ENCODE results near the gene PTGES3.

- TF ChIP-seq SUZ12 (IDR thresholded peaks at IDR 0.05; ENCODE audit: low read length) (no peak), CTCF (IDR thresholded peaks at IDR 0.05; ENCODE audit: control extremely low read depth in 1 of 3, insufficient read depth in 1 of 3, low read depth in 1 of 3, low read length in 3 of 3) (no peak), JUN (IDR thresholded peaks at IDR 0.05; ENCODE audit: low read depth, low read length) (no peak), POU5F1 (IDR thresholded peaks at IDR 0.05; ENCODE audit: low read depth, low read length) (no peak), EGR1 (IDR thresholded peaks at IDR 0.05; ENCODE audit: borderline replicate concordance, low read depth, low read length) (no peak), USF2 (IDR thresholded peaks at IDR 0.05; ENCODE audit: low read length) (no peak)
- TF ChIP-seq, protein P1, sequence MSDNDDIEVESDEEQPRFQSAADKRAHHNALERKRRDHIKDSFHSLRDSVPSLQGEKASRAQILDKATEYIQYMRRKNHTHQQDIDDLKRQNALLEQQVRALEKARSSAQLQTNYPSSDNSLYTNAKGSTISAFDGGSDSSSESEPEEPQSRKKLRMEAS (IDR thresholded peaks at IDR 0.05), result no peak
Measured at GRCh38 chr12:56658921-56659320, 29.2 kb downstream of the PTGES3 start.
